Bronchial smooth muscle cell (primary cell): ENCODE measurements around the gene LCNL1. TPM values are rescaled to one million over a fixed set of nuclear protein-coding genes. Genes with fewer than 3 reads are reported as not detected.

ENCODE experiments used
- total RNA-seq: library from RNA; depleted of rRNA; stranded (reverse); fragments of >200 nt; gene quantifications from 2 replicates; pipeline ENCODE4 v1.2.1, GENCODE V29; 2014

LCNL1 gene
- total RNA-seq, result 0.16 and 0.34 TPM in 2 replicates

DNA sequence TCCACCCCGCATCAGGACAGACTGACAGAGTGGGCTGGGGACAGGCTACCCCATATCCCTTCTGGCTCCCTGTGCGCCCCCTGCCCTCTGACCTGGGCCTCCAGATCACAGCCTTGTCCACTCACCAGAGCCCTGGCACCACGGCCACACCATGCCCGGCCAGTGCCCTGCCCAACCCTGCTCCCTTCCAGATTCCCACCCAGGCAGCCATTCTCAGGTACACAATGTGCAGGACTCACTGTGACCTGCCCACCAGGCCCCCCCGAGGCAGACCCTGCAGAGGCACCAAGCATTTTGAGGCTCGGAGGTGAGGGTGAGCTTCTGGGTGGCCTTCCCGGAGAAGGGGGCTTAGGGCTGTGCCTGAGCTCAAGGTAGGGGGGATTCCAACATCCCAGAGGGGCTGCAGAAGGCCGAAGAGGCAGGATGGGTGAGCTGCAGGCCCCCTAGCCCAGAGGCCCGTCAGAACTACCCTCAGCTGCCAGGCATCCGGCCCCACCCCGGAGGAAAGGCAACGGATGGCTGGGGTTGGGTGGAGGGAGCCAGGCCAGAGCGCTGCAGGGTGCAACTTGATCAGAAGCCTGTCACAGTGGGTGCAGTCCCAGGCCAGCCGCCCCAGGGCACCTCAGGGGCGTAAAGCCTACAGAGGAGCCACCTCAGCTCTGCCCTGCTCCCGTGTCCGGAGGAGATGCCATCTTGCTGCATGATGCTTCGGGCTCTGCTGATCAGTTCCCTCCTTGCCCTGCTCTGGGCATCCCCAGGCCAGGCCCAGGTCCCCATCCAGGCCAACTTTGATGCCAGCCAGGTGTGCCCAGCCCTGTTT is at the start of gene LCNL1:
LCNL1 (plus strand) TSS at position 762 of the 820 bp plus-strand sequence. CDS start 594 bp downstream, outside the sequence.

DNA sequence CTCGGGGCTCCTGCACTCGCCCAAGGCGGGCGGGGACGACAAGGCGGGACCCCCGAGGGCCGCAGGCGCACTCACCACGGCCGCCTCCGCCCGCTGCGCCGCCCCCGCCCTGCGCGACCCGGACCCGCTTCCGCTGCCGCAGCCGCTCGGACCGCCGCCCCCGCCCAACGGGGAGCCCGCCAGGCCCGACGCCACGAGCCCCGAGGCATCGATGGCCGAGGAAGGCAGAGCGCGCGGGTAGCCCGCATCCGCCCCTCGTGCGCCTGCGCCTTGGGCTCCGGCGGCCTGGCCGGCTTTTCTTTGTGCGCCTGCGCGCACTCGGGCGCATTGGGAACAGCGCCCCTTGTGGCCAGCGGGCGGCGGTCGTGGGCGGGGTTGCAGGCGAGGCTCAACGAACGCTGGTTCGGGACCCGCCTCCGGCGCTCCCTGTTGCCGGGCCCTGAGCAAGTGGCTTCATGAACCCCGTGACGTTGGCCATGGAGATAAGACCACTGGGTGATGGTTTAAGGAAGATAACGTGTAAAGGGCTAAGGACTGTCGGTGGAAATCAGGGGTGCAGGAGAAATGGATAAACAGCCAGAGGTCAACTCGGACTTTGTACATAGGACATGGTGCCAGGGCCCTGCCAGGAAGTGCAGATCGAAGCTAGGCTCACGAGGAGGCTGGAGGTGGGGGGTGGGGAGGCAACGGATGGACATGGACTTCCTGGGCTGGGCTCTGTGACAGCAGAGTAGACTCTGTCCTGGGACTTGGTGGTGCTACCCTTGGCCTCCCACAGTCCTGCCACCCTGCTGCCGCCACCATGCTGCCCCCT is 38.1 kb upstream of the LCNL1 start, which contains the start of the genes C8G and FBXW5:
C8G (plus strand) TSS at position 725 of the 814 bp plus-strand sequence; CDS start at position 803, 78 bp downstream.
FBXW5 (minus strand) TSS at position 220 of the 814 bp plus-strand sequence. CDS start 655 bp downstream, outside the sequence.

DNA sequence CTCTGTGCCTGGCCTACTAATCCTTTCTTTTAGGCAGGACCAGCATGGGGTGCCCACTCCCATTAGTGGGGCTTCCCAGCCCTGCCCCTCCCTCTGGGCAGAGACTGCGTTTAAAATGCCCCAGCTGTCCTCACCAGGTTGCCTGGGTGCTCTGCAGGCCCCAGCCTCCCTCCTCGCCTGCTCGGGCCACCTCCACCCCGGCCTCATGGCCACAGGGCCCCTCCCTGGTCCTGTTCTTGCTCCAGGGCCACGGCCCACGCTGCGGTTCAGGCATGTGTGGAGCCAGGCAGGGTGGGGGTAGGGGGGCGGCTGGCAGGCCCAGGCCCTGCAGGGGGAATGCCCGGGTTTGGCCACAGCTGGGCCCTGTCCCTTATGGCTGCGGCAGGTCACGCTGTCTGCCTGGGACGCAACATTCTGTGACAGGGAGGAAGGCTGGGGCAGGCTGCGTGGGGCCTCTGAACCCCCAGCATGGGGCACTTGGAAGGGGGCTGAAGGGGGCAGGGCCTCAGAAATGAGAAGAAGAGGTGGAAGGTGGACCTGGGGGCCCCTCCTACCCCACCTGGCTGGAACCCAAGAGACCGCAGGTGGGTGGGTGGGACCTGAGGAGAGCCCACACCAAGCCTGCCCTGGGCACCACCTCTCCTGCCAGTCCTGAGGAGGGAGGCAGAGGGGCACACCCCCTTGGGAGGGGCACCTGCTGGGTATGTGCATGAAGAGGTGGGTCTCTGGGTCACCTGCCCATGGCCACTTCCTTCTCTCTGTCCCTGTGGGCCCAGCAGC is 31.1 kb upstream of the LCNL1 start, which contains the start of gene LCN12:
LCN12 (plus strand) TSS at position 733 of the 780 bp plus-strand sequence. CDS start 55 bp downstream, outside the sequence.

DNA sequence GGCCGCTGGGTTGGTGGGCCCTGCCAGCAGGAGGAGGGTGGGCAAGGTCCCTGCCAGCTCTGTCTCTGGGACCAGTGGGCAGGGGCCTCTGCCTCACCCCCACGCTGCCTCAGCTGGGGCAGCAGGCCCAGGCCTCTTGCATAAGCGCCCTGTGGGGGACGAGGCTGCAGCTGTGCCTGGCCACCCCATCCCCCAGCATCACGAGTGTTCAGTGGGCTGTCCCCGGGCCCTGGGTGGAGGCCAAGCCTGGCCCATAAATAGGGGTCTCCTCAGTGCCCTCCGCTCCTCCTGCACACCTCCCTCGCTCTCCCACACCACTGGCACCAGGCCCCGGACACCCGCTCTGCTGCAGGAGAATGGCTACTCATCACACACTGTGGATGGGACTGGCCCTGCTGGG is 5.6 kb upstream of the LCNL1 start, which contains the start of gene PTGDS:
PTGDS (plus strand) TSS at position 282 of the 400 bp plus-strand sequence; CDS start at position 357, 75 bp downstream.

DNA sequence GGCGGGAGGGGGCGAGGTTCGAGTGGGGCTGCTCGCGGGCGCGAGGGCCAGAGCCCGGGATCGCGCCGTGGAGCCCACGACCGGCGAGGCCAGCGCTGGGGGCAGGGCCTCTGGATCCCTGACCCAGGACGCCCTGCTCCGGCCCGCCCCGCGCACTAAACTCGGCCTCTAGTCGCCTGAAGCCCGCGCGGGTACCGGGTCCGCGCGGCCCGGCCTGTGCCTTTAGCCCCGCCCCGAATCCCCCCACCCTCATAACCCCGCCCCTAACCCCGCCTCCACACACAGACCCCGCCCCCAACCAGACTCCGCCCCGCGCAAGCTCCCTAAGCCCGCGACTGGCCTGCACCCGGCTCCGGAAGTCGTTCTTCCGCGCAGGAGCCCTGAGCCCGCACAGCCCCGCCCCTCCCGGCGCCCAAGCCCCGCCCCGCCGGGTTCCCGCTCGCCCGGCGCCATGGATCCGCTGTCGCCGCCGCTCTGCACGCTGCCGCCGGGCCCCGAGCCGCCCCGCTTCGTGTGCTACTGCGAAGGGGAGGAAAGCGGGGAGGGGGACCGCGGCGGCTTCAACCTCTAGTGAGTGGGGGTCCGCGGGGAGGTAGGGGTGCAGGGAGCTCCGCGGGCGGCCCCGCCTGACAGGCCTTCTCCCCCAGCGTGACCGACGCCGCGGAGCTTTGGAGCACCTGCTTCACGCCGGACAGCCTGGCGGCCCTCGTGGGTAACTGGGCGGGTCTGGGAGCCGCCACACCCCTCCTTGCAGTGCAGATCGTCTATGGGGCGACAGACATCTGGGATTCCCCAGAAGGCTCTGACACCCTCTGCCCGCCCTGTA is 9.4 kb downstream of the LCNL1 start, which contains the start of gene PAXX:
PAXX (plus strand) TSS at position 430 of the 826 bp plus-strand sequence; CDS start at position 452, 22 bp downstream.

DNA sequence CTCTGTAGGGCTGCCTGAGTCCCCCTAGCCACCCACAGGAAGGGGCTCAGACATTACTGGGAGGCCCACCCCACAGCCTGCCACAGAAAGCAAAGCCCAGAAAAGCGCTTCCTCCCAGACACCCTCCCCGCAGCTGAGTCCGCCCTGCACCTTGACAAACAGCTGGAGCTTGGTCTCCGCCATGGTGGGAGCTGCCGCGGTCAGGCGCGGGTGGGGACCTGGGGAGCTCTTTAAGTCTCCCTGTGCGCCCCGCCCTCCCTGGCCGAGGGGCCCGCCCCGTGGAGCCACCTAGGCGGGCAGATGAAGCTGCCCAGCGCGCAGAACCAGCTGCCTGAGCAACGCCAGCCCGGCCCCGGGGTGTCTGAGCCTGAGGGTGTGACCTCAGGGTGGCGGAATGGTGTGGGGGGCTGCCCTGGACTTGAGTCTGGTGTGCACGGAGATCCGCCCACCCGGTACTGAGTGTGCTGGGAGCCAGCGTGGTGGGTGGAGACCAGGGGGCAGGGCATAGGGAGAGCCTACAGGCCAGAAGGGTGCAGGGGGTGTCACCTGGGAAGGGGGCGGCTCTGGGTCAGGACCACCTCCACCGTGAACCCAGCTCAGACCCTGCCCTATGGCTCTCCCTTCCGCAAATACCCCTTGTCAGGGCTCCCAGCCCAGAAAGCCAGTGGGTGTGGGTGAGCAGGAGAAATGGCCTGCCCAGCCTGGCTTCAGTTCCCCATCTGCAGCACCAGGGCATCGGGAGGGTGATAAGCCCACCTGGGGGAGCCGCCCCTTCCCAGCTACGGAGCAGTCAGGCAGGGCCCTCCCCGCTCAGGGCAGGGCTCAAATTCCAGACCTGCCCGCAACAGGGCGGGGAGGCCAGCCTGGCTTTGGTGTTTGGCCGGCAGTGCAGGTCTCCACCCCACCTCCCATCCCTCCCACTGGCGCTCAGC is 13.8 kb downstream of the LCNL1 start, which contains the start of gene CLIC3:
CLIC3 (minus strand) TSS at position 208 of the 932 bp plus-strand sequence; CDS start at position 183, 25 bp downstream.

DNA sequence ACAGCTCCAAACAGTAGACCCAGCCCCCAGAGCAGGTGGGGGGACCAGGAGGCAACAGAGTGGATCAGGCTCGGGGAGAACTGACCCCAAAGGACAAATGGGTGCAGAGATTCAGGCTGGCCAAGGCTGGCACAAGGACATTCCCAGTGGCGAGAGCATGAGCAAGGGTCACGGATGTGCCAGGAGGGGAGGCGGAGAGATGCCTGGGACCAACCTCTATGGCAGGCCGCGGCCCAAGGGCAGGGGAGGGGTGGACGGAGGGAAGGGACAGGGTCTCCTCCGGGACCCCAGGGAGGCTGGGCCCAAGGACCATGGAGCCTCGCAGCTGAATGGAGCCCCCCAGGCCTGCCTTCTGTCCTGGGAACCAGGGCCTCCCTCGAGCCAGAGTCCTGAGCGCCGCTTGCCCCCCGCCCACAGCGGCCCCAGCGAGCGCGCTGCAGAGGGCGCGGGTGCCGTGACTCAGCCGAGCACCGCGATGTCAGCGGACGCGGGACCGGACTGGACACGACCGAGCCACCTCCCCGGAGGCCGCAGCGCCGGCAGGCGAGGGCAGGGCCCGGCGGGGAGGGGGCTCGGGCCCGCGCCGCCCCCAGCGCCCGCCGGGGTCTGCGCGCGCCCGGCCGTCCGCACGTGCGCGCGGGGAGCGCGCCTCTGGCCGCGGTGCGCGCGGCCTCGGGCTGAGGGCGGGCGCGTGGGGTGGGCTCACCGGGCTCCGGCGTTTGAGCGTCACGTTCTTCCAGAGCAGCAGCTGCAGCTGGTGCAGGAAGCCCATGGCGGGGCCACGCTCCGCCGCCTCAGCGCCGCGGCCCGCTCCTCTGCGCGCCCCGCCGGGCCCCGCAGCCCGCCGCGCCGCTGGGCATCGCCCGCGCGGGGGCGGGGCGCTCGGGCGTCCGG is 44.8 kb downstream of the LCNL1 start, which contains the start of gene ABCA2:
ABCA2 (minus strand) TSS at position 869 of the 894 bp plus-strand sequence; CDS start at position 772, 97 bp downstream.

DNA sequence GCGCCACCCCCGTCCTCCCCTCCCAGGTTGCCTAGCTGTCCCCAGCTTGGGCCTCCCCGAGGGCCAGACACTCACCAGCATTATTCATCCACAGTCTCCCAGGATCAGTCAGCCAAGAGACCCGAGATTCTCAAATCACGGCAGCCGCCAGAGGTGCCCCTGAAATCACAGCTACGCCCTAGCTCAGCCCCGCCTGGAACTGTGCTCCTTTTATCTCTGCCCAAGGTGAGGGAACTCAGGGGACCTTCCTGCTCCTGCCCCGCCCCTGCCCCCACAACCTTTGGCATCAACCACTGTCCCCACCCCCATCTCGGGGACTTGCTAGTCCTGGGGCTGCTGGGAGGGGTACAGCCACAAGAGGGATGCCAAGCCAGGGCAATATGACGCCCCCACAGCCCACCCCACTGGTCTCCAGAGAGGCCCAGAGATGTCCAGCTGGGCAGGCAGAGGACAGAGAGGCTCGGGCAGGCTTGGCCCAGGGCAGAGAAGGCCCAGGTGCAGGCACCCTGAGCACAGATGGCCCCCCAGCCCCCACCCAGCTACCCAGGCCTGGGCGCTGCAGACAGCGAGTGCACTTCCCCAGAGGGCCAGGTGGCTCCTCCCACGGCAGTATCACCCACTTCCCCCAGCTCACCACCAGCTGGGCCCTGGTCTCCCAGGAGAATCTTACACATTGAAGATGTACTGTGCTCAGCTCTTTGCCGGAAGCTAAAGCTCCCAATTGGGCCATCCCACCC is 49.3 kb downstream of the LCNL1 start, which contains the start of gene FUT7:
FUT7 (minus strand) TSS at position 185 of the 737 bp plus-strand sequence; CDS start at position 88, 97 bp downstream.

Other genes with a start within 250 kb of the LCNL1 start
- 0.16 TPM in 1 of 2 replicates, not detected in the other for gene LCN10, start 240.1 kb upstream of the LCNL1 start, total RNA-seq
- gene LCN6, start 234.5 kb upstream of the LCNL1 start, total RNA-seq, result not detected in 2 replicates
- not detected in 2 replicates for gene LCN8, start 224.8 kb upstream of the LCNL1 start, total RNA-seq
- gene LCN15, start 218.5 kb upstream of the LCNL1 start, total RNA-seq, result not detected in 2 replicates
- gene TMEM141, start 191.6 kb upstream of the LCNL1 start, total RNA-seq, result 44.7 and 44.8 TPM in 2 replicates
- gene CCDC183, start 186.7 kb upstream of the LCNL1 start, total RNA-seq, result 0.32 and 0.43 TPM in 2 replicates
- gene RABL6, start 175.0 kb upstream of the LCNL1 start, total RNA-seq, result 54.9 and 57.4 TPM in 2 replicates
- gene AJM1, start 140.5 kb upstream of the LCNL1 start, total RNA-seq, result 0.95 and 1.5 TPM in 2 replicates
- 177 and 292 TPM in 2 replicates for gene PHPT1, start 133.6 kb upstream of the LCNL1 start, total RNA-seq
- 0.32 and 1.1 TPM in 2 replicates for gene MAMDC4, start 130.6 kb upstream of the LCNL1 start, total RNA-seq
- gene EDF1, start 116.7 kb upstream of the LCNL1 start, total RNA-seq, result 386 and 552 TPM in 2 replicates
- gene TRAF2, start 96.5 kb upstream of the LCNL1 start, total RNA-seq, result 6.0 and 9.2 TPM in 2 replicates
- gene FBXW5, start 38.3 kb upstream of the LCNL1 start, total RNA-seq, result 107 and 184 TPM in 2 replicates
- 0.32 and 0.69 TPM in 2 replicates for gene C8G, start 37.8 kb upstream of the LCNL1 start, total RNA-seq
- gene LCN12, start 30.7 kb upstream of the LCNL1 start, total RNA-seq, result not detected in 2 replicates
- 0.79 and 6.0 TPM in 2 replicates for gene PTGDS, start 5.5 kb upstream of the LCNL1 start, total RNA-seq
- gene PAXX, start 9.4 kb downstream of the LCNL1 start, total RNA-seq, result 5.8 and 8.5 TPM in 2 replicates
- gene CLIC3, start 13.6 kb downstream of the LCNL1 start, total RNA-seq, result 6.8 and 8.2 TPM in 2 replicates
- gene ABCA2, start 45.2 kb downstream of the LCNL1 start, total RNA-seq, result 14.2 and 23.9 TPM in 2 replicates
- not detected in 2 replicates for gene FUT7, start 49.1 kb downstream of the LCNL1 start, total RNA-seq
- gene NPDC1, start 63.2 kb downstream of the LCNL1 start, total RNA-seq, result 11.5 and 13.1 TPM in 2 replicates
- under 0.01 TPM in 1 of 2 replicates, not detected in the other for gene ENTPD2, start 71.1 kb downstream of the LCNL1 start, total RNA-seq
- gene SAPCD2, start 87.6 kb downstream of the LCNL1 start, total RNA-seq, result 0.26 and 0.47 TPM in 2 replicates
- gene UAP1L1, start 94.5 kb downstream of the LCNL1 start, total RNA-seq, result 16.2 and 18.1 TPM in 2 replicates
- gene MAN1B1, start 104.0 kb downstream of the LCNL1 start, total RNA-seq, result 73.7 and 76.9 TPM in 2 replicates
- 67.8 and 115 TPM in 2 replicates for gene DPP7, start 131.7 kb downstream of the LCNL1 start, total RNA-seq
- under 0.01 TPM in 1 of 2 replicates, not detected in the other for gene GRIN1, start 156.2 kb downstream of the LCNL1 start, total RNA-seq
- gene LRRC26, start 187.1 kb downstream of the LCNL1 start, total RNA-seq, result not detected in 2 replicates
- not detected in 2 replicates for gene TMEM210, start 189.1 kb downstream of the LCNL1 start, total RNA-seq
- gene ANAPC2, start 205.6 kb downstream of the LCNL1 start, total RNA-seq, result 27.1 and 29.3 TPM in 2 replicates
- 58.4 and 64.2 TPM in 2 replicates for gene SSNA1, start 205.7 kb downstream of the LCNL1 start, total RNA-seq
- gene TPRN, start 217.7 kb downstream of the LCNL1 start, total RNA-seq, result 3.9 and 5.4 TPM in 2 replicates
- gene TMEM203, start 222.7 kb downstream of the LCNL1 start, total RNA-seq, result 26.8 and 30.9 TPM in 2 replicates
- 2.2 and 2.3 TPM in 2 replicates for gene NDOR1, start 222.7 kb downstream of the LCNL1 start, total RNA-seq
- 0.09 and 0.16 TPM in 2 replicates for gene RNF208, start 239.2 kb downstream of the LCNL1 start, total RNA-seq
- 0.17 and 0.63 TPM in 2 replicates for gene CYSRT1, start 242.2 kb downstream of the LCNL1 start, total RNA-seq
- 0.09 TPM in 1 of 2 replicates, not detected in the other for gene RNF224, start 244.5 kb downstream of the LCNL1 start, total RNA-seq
- gene SLC34A3, start 247.9 kb downstream of the LCNL1 start, total RNA-seq, result not detected in 2 replicates